Islet precursor cell (in vitro differentiated cells): ENCODE data around the gene HSPB9.
A peak's percentile ranks its signal among the peaks of the same experiment; 100 is the strongest.

ENCODE experiments used
- DNase-seq: peaks from one replicate; pipeline ENCODE4 v3.0.0-alpha.2; 2018

Gene HSPB9

GRCh38 chr17:42122371-42123303 is at the start of gene HSPB9:
Gene HSPB9 (plus strand): TSS chr17:42122804. CDS start chr17:42122851, 47 bp downstream.
- peak; percentile 95 for DNase-seq

- no peak for DNase-seq
Observed at GRCh38 chr17:42075789-42076188, 46.8 kb upstream of the HSPB9 start.

- no peak for DNase-seq
Observed at GRCh38 chr17:42076797-42077559, 45.6 kb upstream of the HSPB9 start.

- no peak for DNase-seq
Observed at GRCh38 chr17:42077755-42078154, 44.8 kb upstream of the HSPB9 start.

GRCh38 chr17:42078396-42079043 is 44.1 kb upstream of the HSPB9 start:
- DNase-seq = no peak

- DNase-seq = no peak
Observed at GRCh38 chr17:42079541-42079940, 43.1 kb upstream of the HSPB9 start.

- peak; percentile 50 for DNase-seq
Observed at GRCh38 chr17:42081516-42082129, 41.0 kb upstream of the HSPB9 start.

GRCh38 chr17:42087042-42087701 is 35.4 kb upstream of the HSPB9 start:
- peak; percentile 53 for DNase-seq

GRCh38 chr17:42087736-42088705 is 34.6 kb upstream of the HSPB9 start:
- peak; percentile 80 for DNase-seq

GRCh38 chr17:42088736-42089135 is 33.9 kb upstream of the HSPB9 start:
- DNase-seq = peak; percentile 47

GRCh38 chr17:42090964-42091790 is 31.4 kb upstream of the HSPB9 start:
- peak; percentile 52 for DNase-seq

GRCh38 chr17:42092939-42093338 is 29.7 kb upstream of the HSPB9 start:
- peak; percentile 49 for DNase-seq

- DNase-seq = peak; percentile 54
Observed at GRCh38 chr17:42094375-42095069, 28.1 kb upstream of the HSPB9 start.

- DNase-seq = no peak
Observed at GRCh38 chr17:42096360-42097111, 26.1 kb upstream of the HSPB9 start.

- DNase-seq = peak; percentile 78
Observed at GRCh38 chr17:42097691-42098631, 24.6 kb upstream of the HSPB9 start, which contains the start of gene ZNF385C. Gene ZNF385C (minus strand): TSS chr17:42098473. CDS start chr17:42063056, 35,417 bp downstream.

- DNase-seq = no peak
Observed at GRCh38 chr17:42098730-42099399, 23.7 kb upstream of the HSPB9 start.
